H1 (cell line): ENCODE results near the gene FAIM2. TPM values are rescaled to one million over a fixed set of nuclear protein-coding genes. Genes with fewer than 3 reads are reported as not detected.

ENCODE experiments used
- CTCF ChIA-PET: fragments of 300-600 bp; sonication (Branson Sonifier 250); formaldehyde crosslinking; loops from one replicate; lab custom pipeline; 2021; ENCODE audit not compliant: partially characterized antibody; lab: Charles Lee
- POLR2A ChIA-PET: fragments of 300-600 bp; sonication (Branson Sonifier 250); formaldehyde crosslinking; loops from one replicate; lab custom pipeline; 2021; ENCODE audit warnings: inconsistent platforms; ENCODE audit not compliant: partially characterized antibody; lab: Charles Lee
- DNase-seq, 2 experiments: peaks; one replicate each; pipeline versions ENCODE4 v3.0.0 to v3.0.0-alpha.2; 2010 to 2022; ENCODE audit warnings: low spot score in 2 of 2, low read depth in 1 of 2, mixed read lengths in 1 of 2
- FAIRE-seq: peaks from 2 replicates; lab custom pipeline; 2011; peaks lifted over from hg19 to GRCh38; lab: Jason Lieb, UNC
- H2AFZ ChIP-seq: 2 replicates; pipeline ENCODE4 v1.8.1; 2012; ENCODE audit warnings: low read length, inconsistent platforms
- H2AK5ac ChIP-seq: 2 replicates; pipeline ENCODE4 v1.6.1; 2013; ENCODE audit warnings: low read depth, low read length
- H2BK120ac ChIP-seq: replicated peaks from 2 replicates; pipeline ENCODE3; 2013; ENCODE audit warnings: low read depth, low read length, inconsistent platforms
- H2BK12ac ChIP-seq: 2 replicates; pipeline ENCODE4 v1.6.1; 2013; ENCODE audit warnings: low read depth, low read length
- H2BK15ac ChIP-seq: 2 replicates; pipeline ENCODE4 v1.6.1; 2013; ENCODE audit warnings: low read length
- H2BK20ac ChIP-seq: 2 replicates; pipeline ENCODE4 v1.6.1; 2013; ENCODE audit warnings: low read length
- H2BK5ac ChIP-seq: 2 replicates; pipeline ENCODE4 v1.6.1; 2013; ENCODE audit warnings: low read depth, low read length
- H3K14ac ChIP-seq: 2 replicates; pipeline ENCODE4 v1.6.1; 2013; ENCODE audit warnings: inconsistent platforms; ENCODE audit not compliant: insufficient read length
- H3K18ac ChIP-seq: 2 replicates; pipeline ENCODE4 v1.6.1; 2013; ENCODE audit warnings: low read length; ENCODE audit errors: extremely low read depth
- H3K23ac ChIP-seq: 2 replicates; pipeline ENCODE4 v1.6.1; 2013; ENCODE audit warnings: inconsistent platforms; ENCODE audit not compliant: insufficient read length
- H3K23me2 ChIP-seq: 2 replicates; pipeline ENCODE4 v1.6.1; 2013; ENCODE audit warnings: low read depth, low read length
- H3K27ac ChIP-seq: 2 replicates; pipeline ENCODE4 v1.6.1; 2011; ENCODE audit warnings: low read depth, low read length, inconsistent platforms
- H3K27me3 ChIP-seq, 4 experiments: replicated peaks in 1 of 4; 1 replicate in 1 of 4; 2 replicates in 3 of 4; pipeline versions ENCODE4 v1.6.1 to v1.8.1; 2011 to 2013; ENCODE audit warnings: low read length in 3 of 4, mild to moderate bottlenecking in 3 of 4, inconsistent platforms in 2 of 4, mixed read lengths in 2 of 4, moderate library complexity in 1 of 4; ENCODE audit not compliant: control insufficient read depth in 3 of 4, insufficient read depth in 3 of 4; ENCODE audit errors: extremely low read depth in 1 of 4
- H3K36me3 ChIP-seq, 4 experiments: 2 replicates each; pipeline versions ENCODE4 v1.6.1 to v1.8.1; 2011 to 2013; ENCODE audit warnings: mild to moderate bottlenecking in 4 of 4, low read length in 3 of 4, moderate library complexity in 2 of 4, control low read depth in 1 of 4, inconsistent platforms in 1 of 4; ENCODE audit not compliant: insufficient read depth in 4 of 4, control insufficient read depth in 2 of 4
- H3K4ac ChIP-seq: replicated peaks from 2 replicates; pipeline ENCODE3; 2013; ENCODE audit warnings: low read length, low read depth, mixed read lengths, inconsistent platforms; ENCODE audit not compliant: insufficient read length
- H3K4me1 ChIP-seq, 4 experiments: replicated peaks in 1 of 4; 1 replicate in 1 of 4; 2 replicates in 3 of 4; pipeline versions ENCODE4 v1.6.1 to v1.8.1; 2011 to 2013; ENCODE audit warnings: low read length in 3 of 4, inconsistent platforms in 2 of 4, mixed read lengths in 1 of 4; ENCODE audit not compliant: insufficient read depth in 4 of 4, control insufficient read depth in 3 of 4
- H3K4me2 ChIP-seq, 2 experiments: 2 replicates each; pipeline versions ENCODE4 v1.6.1 to v1.8.1; 2011 to 2013; ENCODE audit warnings: low read depth in 2 of 2, low read length in 2 of 2, control low read depth in 1 of 2, inconsistent platforms in 1 of 2, mild to moderate bottlenecking in 1 of 2; ENCODE audit not compliant: insufficient read depth in 1 of 2
- H3K4me3 ChIP-seq, 4 experiments: fragments of 200-600, 300-600 bp in 1 of 4; sonication (generic), shearing (Covaris generic), sonication (Bioruptor Twin) in 1 of 4; 2 replicates each; pipeline versions ENCODE4 v1.5.1 to v1.8.1; 2011 to 2016; ENCODE audit warnings: low read length in 4 of 4, low read depth in 3 of 4, control low read depth in 2 of 4, inconsistent platforms in 2 of 4, mild to moderate bottlenecking in 2 of 4, mixed read lengths in 1 of 4, moderate library complexity in 1 of 4; ENCODE audit not compliant: insufficient read depth in 2 of 4; ENCODE audit errors: extremely low read depth in 1 of 4
- H3K56ac ChIP-seq: replicated peaks from 2 replicates; pipeline ENCODE3; 2013; ENCODE audit warnings: low read depth, mild to moderate bottlenecking, mixed read lengths, low read length, inconsistent platforms; ENCODE audit not compliant: insufficient read length
- H3K79me1 ChIP-seq: 2 replicates; pipeline ENCODE4 v1.6.1; 2013; ENCODE audit warnings: low read depth, low read length, control low read depth
- H3K79me2 ChIP-seq, 2 experiments: 2 replicates each; pipeline versions ENCODE4 v1.6.1 to v1.8.1; 2012 to 2013; ENCODE audit warnings: low read length in 2 of 2, mild to moderate bottlenecking in 2 of 2, inconsistent platforms in 1 of 2; ENCODE audit not compliant: insufficient read depth in 2 of 2, control insufficient read depth in 1 of 2
- H3K9ac ChIP-seq, 4 experiments: replicated peaks in 1 of 4; 1 replicate in 1 of 4; 2 replicates in 3 of 4; pipeline versions ENCODE4 v1.6.1 to v1.8.1; 2011 to 2013; ENCODE audit warnings: low read depth in 3 of 4, low read length in 3 of 4, control low read depth in 2 of 4, mild to moderate bottlenecking in 2 of 4, moderate library complexity in 2 of 4, inconsistent platforms in 1 of 4; ENCODE audit errors: extremely low read depth in 1 of 4
- H3K9me3 ChIP-seq, 2 experiments: 2 replicates each; pipeline versions ENCODE4 v1.6.1 to v1.8.1; 2012 to 2013; ENCODE audit warnings: mild to moderate bottlenecking in 2 of 2, moderate library complexity in 2 of 2, control low read depth in 1 of 2, inconsistent platforms in 1 of 2, low read depth in 1 of 2, low read length in 1 of 2, mixed read lengths in 1 of 2; ENCODE audit not compliant: insufficient read depth in 2 of 2
- H4K20me1 ChIP-seq, 2 experiments: replicated peaks in 1 of 2; 2 replicates each; pipeline versions ENCODE3 to v1.8.1; 2011 to 2013; ENCODE audit warnings: inconsistent platforms in 2 of 2, low read length in 2 of 2, mild to moderate bottlenecking in 1 of 2; ENCODE audit not compliant: insufficient read depth in 2 of 2, control insufficient read depth in 1 of 2
- H4K5ac ChIP-seq: 2 replicates; pipeline ENCODE4 v1.6.1; 2013; ENCODE audit warnings: low read length, low read depth, mixed read lengths, inconsistent platforms; ENCODE audit not compliant: insufficient read length
- H4K8ac ChIP-seq: 2 replicates; pipeline ENCODE4 v1.8.0; 2013; ENCODE audit warnings: mild to moderate bottlenecking, moderate library complexity, low read length, inconsistent platforms; ENCODE audit not compliant: insufficient read depth; ENCODE audit errors: extremely low read depth
- H4K91ac ChIP-seq: replicated peaks from 2 replicates; pipeline ENCODE3; 2013; ENCODE audit warnings: low read length, mixed read lengths, inconsistent platforms; ENCODE audit not compliant: insufficient read length
- NANOG ChIP-seq: IDR thresholded peaks from 2 replicates; pipeline ENCODE4 v1.6.1; 2011; ENCODE audit warnings: low read length, low read depth, mild to moderate bottlenecking, inconsistent platforms; ENCODE audit not compliant: insufficient read depth, poor library complexity, severe bottlenecking
- PHF8 ChIP-seq: fragments of 200-600 bp; sonication (generic); conservative IDR thresholded peaks from 2 replicates; pipeline ENCODE4 v1.7.1; 2012; ENCODE audit warnings: low read depth, mild to moderate bottlenecking, inconsistent platforms, low read length, moderate library complexity
- POLR2A ChIP-seq, 2 experiments: IDR thresholded peaks; 1 replicate in 1 of 2; 2 replicates in 1 of 2; pipeline ENCODE4 v1.6.1; 2011; ENCODE audit warnings: low read depth in 2 of 2, low read length in 2 of 2, mild to moderate bottlenecking in 2 of 2; ENCODE audit errors: control extremely low read depth in 1 of 2
- WGBS, 2 experiments: shearing (Covaris generic) in 1 of 2; methylation state at CpG; one replicate each; pipeline versions ENCODE4 v1.1.6 to v1.1.7; 2013 to 2015; ENCODE audit warnings: low lambda C conversion rate in 2 of 2, mixed read lengths in 2 of 2, inconsistent platforms in 1 of 2, low coverage in 1 of 2, missing lambda C conversion rate in 1 of 2; ENCODE audit not compliant: insufficient replicate concordance in 2 of 2, insufficient coverage in 1 of 2, insufficient read length in 1 of 2; ENCODE audit errors: extremely low coverage in 1 of 2, missing lambda C conversion rate in 1 of 2; 5-methylcytosine and 5-hydroxymethylcytosine counted together
- polyA plus RNA-seq, 7 experiments: library from polyadenylated mRNA; depleted of rRNA in 3 of 7; stranded (reverse) in 5 of 7; unstranded in 2 of 7; fragments of >200 nt in 5 of 7; fragments of 200-250 nt in 2 of 7; gene quantifications; 1 replicate in 5 of 7; 2 replicates in 1 of 7; 4 replicates in 1 of 7; pipeline versions ENCODE4 v1.2.1 to v1.2.3, GENCODE V29; 2011 to 2013; ENCODE audit warnings: missing spikeins in 2 of 7, mixed read lengths in 2 of 7
- total RNA-seq: library from RNA; stranded (reverse); fragmentation: NEBNext Ultra II Directional; extraction: Animal tissue kit (Norgen Biotek cat#: 25700); gene quantifications from 2 replicates; pipeline ENCODE4 v1.2.1, GENCODE V29; 2021

The FAIM2 gene
- total and polyA plus RNA-seq, 2 of the 8 experiments (the other 6 are each of a cell fraction or from before 2014, with no cell fraction given), result 0.89 to 1.3 TPM

GRCh38 chr12:49924628-49925246 is 21.0 kb upstream of the FAIM2 start:
- Histone ChIP-seq H3K27ac (no peak overlapping the region), H2BK20ac (no peak overlapping the region), H4K20me1 (peaks cover 0 to 2% of the 10 kb centered on the region in 2 experiments), H3K14ac (no peak overlapping the region), H3K23me2 (0 out of 2 replicates have a peak, but pooled peaks cover 2% of the 10 kb centered on the region), H3K18ac (no peak overlapping the region), H4K5ac (no peak overlapping the region), H2AK5ac (no peak overlapping the region), H2BK15ac (no peak overlapping the region), H3K27me3 (no peaks in the 10 kb centered on the region), H3K4ac (no peak overlapping the region), H3K56ac (no peak overlapping the region), H4K8ac (peak overlapping the region; percentile 19; the same call in 1 of the 2 replicates), H4K91ac (no peak overlapping the region), H3K79me1 (0 out of 2 replicates have a peak, but pooled peaks cover 2% of the 10 kb centered on the region), H3K9me3 (no peaks in the 10 kb centered on the region), H3K4me2 (no peak overlapping the region), H3K36me3 (no peaks in the 10 kb centered on the region), H3K9ac (no peak overlapping the region), H3K23ac (no peak overlapping the region), H2BK12ac (no peak overlapping the region), H3K4me1 (no peaks in the 10 kb centered on the region; a peak in 1 of 7 replicates), H2AFZ (no peak overlapping the region), H2BK5ac (no peak overlapping the region), H3K79me2 (no peaks in the 10 kb centered on the region), H3K4me3 (no peak overlapping the region), H2BK120ac (no peak overlapping the region)
- FAIRE-seq, result no peak
- TF ChIP-seq PHF8, result no peak
- no peak for TF ChIP-seq POLR2A (IDR thresholded peaks at IDR 0.05; ENCODE audit: control extremely low read depth in 1 of 2, low read depth in 2 of 2, low read length in 2 of 2)
- no peak for TF ChIP-seq NANOG
- POLR2A ChIA-PET, result no interaction called here
- DNase-seq, result no peak
- CTCF ChIA-PET, result no interaction called here
- 89% methylated on average over 7 of the region's 7 CpGs; no CpG with 5 or more reads in 1 of the 2 experiments for WGBS, 2 experiments
